Measurements from ENCODE around the gene ZNF579.

Gene ZNF579

DNA sequence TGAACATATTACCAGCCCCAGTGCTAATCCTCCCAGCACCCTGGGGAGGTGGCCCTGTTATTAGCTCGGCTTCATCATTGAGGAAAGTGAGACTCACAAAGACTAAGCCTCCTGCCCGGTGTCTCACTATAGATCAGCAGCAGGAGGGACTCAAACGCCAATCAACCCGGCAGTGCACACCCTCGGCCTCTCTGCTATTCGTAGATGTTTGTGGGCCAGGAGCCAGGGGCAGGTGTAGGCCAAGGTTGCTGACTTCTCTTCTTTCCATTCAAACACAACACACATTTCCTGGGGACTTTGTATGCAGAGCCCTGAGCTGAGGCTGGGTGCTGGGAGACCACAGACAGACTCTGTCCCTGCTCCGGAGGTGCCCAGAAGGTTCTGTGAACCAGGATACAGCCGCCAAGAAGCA, 25.9 kb downstream of the ZNF579 start (continued):
- no peak for TF ChIP-seq RARB (CRISPR knock-in tag; IDR thresholded peaks at IDR 0.05)
- no peak for TF ChIP-seq TOX (CRISPR knock-in tag; IDR thresholded peaks at IDR 0.05; ENCODE audit: borderline replicate concordance)

DNA sequence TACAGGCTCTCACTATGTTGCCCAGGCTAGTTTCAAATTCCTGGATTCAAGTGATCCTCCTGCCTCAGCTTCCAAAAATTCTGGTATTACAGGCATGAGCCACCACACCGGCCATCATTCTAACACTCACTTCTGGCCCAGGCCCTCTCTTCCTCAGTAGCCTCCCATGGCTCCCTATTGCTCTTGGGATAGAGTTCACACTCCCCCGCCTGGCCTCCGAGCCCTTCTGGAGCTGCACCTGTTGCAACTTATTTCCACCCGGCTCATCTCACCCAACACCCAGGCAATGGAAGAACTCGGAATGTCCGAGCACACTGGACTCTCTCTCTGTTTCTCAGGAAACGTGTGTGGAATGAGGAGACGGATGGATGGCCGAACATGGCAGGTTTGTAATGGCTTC, 26.3 kb downstream of the ZNF579 start:
- TF ChIP-seq ZFP30 (CRISPR knock-in tag; IDR thresholded peaks at IDR 0.05) (no peak), ZC3H10 (CRISPR knock-in tag; IDR thresholded peaks at IDR 0.05) (no peak), SNAI2 (CRISPR knock-in tag; IDR thresholded peaks at IDR 0.05) (no peak), ZNF8 (CRISPR knock-in tag; IDR thresholded peaks at IDR 0.05) (no peak)
- no peak for ATAC-seq

DNA sequence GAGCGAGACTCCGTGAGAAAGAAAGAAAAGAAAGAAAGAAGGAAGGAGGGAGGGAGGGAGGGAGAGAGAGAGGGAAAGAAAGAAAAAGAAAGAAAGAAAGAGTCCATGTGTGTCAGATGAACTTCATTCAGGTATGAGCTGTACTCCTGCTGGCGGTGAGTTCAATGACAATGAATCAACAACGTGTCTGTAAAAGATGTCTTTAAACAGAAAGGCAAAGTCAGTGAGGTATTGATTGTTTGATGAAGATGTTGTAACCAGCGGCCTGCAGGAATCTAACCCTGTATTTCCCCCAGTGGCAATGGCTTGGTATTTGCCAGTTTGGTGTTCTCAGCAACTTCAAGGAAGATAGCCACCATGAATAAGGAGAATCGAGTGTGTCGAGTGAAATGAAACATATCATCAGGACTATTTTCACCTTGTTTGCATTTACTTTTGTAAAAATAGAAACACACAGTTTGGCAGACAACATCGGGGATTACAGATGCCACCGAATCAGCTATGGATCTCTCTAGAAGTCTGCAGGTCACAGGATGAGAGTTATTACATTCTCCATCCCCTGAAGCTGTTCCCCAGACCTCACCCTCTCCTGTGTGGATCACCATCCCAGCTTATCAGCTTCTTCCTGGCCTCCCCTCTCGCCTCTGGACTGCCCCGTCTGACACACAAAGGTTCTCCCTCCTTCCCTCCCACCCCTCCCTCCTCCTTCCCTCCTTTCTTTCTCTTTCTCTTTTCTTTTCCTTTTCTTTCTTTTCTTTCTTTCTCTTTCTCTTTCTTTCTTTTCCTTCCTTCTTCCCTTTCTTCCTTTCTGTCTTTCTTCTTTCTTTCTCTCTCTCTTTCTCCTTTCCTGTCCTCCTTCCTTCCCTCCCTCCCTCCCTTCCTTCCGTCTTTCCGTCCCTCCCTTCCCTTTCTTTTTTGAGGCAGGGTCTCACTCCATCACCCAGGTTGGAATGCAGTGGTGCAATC, 27.1 kb downstream of the ZNF579 start:
- no peak for TF ChIP-seq ESRRG (CRISPR knock-in tag; IDR thresholded peaks at IDR 0.05)
- no peak for TF ChIP-seq SNAI2 (CRISPR knock-in tag; IDR thresholded peaks at IDR 0.05)
- no peak for TF ChIP-seq ZC3H10 (CRISPR knock-in tag; IDR thresholded peaks at IDR 0.05)
- TF ChIP-seq ARNTL (CRISPR knock-in tag; IDR thresholded peaks at IDR 0.05; ENCODE audit: borderline replicate concordance, low read depth), result no peak
- TF ChIP-seq ZFP3 (CRISPR knock-in tag; IDR thresholded peaks at IDR 0.05), result no peak
- no peak for TF ChIP-seq CSDC2 (CRISPR knock-in tag; IDR thresholded peaks at IDR 0.05)
- TF ChIP-seq ZNF70 (CRISPR knock-in tag; IDR thresholded peaks at IDR 0.05), result no peak
- TF ChIP-seq, protein P1, sequence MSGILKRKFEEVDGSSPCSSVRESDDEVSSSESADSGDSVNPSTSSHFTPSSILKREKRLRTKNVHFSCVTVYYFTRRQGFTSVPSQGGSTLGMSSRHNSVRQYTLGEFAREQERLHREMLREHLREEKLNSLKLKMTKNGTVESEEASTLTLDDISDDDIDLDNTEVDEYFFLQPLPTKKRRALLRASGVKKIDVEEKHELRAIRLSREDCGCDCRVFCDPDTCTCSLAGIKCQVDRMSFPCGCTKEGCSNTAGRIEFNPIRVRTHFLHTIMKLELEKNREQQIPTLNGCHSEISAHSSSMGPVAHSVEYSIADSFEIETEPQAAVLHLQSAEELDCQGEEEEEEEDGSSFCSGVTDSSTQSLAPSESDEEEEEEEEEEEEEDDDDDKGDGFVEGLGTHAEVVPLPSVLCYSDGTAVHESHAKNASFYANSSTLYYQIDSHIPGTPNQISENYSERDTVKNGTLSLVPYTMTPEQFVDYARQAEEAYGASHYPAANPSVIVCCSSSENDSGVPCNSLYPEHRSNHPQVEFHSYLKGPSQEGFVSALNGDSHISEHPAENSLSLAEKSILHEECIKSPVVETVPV (CRISPR knock-in tag; IDR thresholded peaks at IDR 0.05), result no peak
- TF ChIP-seq ZNF565 (CRISPR knock-in tag; conservative IDR thresholded peaks at IDR 0.05; ENCODE audit: low read depth), result no peak
- TF ChIP-seq BACH2 (CRISPR knock-in tag; IDR thresholded peaks at IDR 0.05; ENCODE audit: borderline replicate concordance), result no peak
- TF ChIP-seq RARB (CRISPR knock-in tag; IDR thresholded peaks at IDR 0.05), result no peak
- no peak for TF ChIP-seq OSR1 (CRISPR knock-in tag; IDR thresholded peaks at IDR 0.05)
- no peak for TF ChIP-seq GLIS3 (CRISPR knock-in tag; IDR thresholded peaks at IDR 0.05)
- TF ChIP-seq, protein P2, sequence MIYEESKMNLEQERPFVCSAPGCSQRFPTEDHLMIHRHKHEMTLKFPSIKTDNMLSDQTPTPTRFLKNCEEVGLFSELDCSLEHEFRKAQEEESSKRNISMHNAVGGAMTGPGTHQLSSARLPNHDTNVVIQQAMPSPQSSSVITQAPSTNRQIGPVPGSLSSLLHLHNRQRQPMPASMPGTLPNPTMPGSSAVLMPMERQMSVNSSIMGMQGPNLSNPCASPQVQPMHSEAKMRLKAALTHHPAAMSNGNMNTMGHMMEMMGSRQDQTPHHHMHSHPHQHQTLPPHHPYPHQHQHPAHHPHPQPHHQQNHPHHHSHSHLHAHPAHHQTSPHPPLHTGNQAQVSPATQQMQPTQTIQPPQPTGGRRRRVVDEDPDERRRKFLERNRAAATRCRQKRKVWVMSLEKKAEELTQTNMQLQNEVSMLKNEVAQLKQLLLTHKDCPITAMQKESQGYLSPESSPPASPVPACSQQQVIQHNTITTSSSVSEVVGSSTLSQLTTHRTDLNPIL (CRISPR knock-in tag; IDR thresholded peaks at IDR 0.05; ENCODE audit: low read depth), result no peak
- no peak for TF ChIP-seq PPARA (CRISPR knock-in tag; IDR thresholded peaks at IDR 0.05; ENCODE audit: borderline replicate concordance)
- TF ChIP-seq, protein P3, sequence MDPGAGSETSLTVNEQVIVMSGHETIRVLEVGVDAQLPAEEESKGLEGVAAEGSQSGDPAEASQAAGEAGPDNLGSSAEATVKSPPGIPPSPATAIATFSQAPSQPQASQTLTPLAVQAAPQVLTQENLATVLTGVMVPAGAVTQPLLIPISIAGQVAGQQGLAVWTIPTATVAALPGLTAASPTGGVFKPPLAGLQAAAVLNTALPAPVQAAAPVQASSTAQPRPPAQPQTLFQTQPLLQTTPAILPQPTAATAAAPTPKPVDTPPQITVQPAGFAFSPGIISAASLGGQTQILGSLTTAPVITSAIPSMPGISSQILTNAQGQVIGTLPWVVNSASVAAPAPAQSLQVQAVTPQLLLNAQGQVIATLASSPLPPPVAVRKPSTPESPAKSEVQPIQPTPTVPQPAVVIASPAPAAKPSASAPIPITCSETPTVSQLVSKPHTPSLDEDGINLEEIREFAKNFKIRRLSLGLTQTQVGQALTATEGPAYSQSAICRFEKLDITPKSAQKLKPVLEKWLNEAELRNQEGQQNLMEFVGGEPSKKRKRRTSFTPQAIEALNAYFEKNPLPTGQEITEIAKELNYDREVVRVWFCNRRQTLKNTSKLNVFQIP (CRISPR knock-in tag; IDR thresholded peaks at IDR 0.05; ENCODE audit: borderline replicate concordance, low read depth), result no peak
- no peak for TF ChIP-seq TOX (CRISPR knock-in tag; IDR thresholded peaks at IDR 0.05; ENCODE audit: borderline replicate concordance)
- no peak for ATAC-seq

DNA sequence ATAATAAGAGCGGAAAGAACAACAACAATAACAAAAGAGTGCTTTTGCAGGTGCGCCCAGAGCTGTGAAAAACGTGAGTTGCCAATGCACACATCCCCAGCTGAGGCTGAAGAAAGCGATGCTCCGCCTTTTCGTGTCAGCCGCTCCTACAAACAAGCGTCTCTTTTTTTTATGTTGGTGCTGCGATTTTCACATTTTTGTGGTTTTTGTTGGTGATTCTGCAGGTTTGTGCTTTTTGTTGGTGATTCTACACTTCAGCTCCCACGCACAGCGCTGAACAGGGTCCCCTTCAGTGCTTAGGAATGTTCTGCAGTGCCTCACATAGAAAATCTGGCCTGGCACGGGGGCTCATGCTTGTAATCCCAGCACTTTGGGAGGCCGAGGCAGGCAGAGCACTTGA, 28.0 kb downstream of the ZNF579 start:
- ATAC-seq, result no peak
- TF ChIP-seq ESRRG (CRISPR knock-in tag; IDR thresholded peaks at IDR 0.05), result no peak
- no peak for TF ChIP-seq RARB (CRISPR knock-in tag; IDR thresholded peaks at IDR 0.05)
- TF ChIP-seq ZNF565 (CRISPR knock-in tag; conservative IDR thresholded peaks at IDR 0.05; ENCODE audit: low read depth), result no peak
- no peak for TF ChIP-seq CSDC2 (CRISPR knock-in tag; IDR thresholded peaks at IDR 0.05)
- TF ChIP-seq ZC3H10 (CRISPR knock-in tag; IDR thresholded peaks at IDR 0.05), result no peak
- TF ChIP-seq ISL1 (CRISPR knock-in tag; IDR thresholded peaks at IDR 0.05), result no peak
- no peak for TF ChIP-seq SNAI2 (CRISPR knock-in tag; IDR thresholded peaks at IDR 0.05)
- TF ChIP-seq TOX (CRISPR knock-in tag; IDR thresholded peaks at IDR 0.05; ENCODE audit: borderline replicate concordance), result no peak
- TF ChIP-seq, protein P3 (CRISPR knock-in tag; IDR thresholded peaks at IDR 0.05; ENCODE audit: borderline replicate concordance, low read depth), result no peak
- TF ChIP-seq ZNF70 (CRISPR knock-in tag; IDR thresholded peaks at IDR 0.05), result no peak
- TF ChIP-seq GLIS3 (CRISPR knock-in tag; IDR thresholded peaks at IDR 0.05), result no peak
- TF ChIP-seq, protein P2 (CRISPR knock-in tag; IDR thresholded peaks at IDR 0.05; ENCODE audit: low read depth), result no peak
- TF ChIP-seq, protein P4, sequence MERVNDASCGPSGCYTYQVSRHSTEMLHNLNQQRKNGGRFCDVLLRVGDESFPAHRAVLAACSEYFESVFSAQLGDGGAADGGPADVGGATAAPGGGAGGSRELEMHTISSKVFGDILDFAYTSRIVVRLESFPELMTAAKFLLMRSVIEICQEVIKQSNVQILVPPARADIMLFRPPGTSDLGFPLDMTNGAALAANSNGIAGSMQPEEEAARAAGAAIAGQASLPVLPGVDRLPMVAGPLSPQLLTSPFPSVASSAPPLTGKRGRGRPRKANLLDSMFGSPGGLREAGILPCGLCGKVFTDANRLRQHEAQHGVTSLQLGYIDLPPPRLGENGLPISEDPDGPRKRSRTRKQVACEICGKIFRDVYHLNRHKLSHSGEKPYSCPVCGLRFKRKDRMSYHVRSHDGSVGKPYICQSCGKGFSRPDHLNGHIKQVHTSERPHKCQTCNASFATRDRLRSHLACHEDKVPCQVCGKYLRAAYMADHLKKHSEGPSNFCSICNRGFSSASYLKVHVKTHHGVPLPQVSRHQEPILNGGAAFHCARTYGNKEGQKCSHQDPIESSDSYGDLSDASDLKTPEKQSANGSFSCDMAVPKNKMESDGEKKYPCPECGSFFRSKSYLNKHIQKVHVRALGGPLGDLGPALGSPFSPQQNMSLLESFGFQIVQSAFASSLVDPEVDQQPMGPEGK (CRISPR knock-in tag; IDR thresholded peaks at IDR 0.05; ENCODE audit: borderline replicate concordance), result no peak
- no peak for TF ChIP-seq TCF4 (CRISPR knock-in tag; IDR thresholded peaks at IDR 0.05; ENCODE audit: borderline replicate concordance)
- no peak for TF ChIP-seq PPARA (CRISPR knock-in tag; IDR thresholded peaks at IDR 0.05; ENCODE audit: borderline replicate concordance)

All from SK-N-SH treated with all-trans-retinoic acid at 6 μM for 48 hours (cell line).